ENCODE results near the gene TUBB1. TPM values are rescaled to one million over a fixed set of nuclear protein-coding genes. Genes with fewer than 3 reads are reported as not detected.

The TUBB1 gene
- 0.36 TPM for polyA plus RNA-seq (2012; ENCODE audit: insufficient read depth, insufficient read length, low read depth)

DNA sequence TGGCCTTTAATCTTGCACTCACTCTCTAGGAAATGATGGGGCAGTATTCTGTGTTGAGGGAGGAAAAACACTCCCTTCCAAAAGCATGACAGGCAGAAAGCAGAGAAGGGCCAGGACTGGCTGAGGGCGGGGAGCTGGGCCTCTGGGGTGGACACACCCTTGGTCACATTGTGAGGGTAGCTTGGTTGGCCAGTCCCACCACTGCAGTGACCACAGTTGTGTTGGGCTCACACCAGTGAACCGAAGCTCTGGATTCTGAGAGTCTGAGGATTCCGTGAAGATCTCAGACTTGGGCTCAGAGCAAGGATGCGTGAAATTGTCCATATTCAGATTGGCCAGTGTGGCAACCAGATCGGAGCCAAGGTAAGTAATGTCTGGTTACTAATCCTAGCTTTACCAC, at the start of gene TUBB1:
Gene TUBB1, plus strand, starts transcription at position 213 of the 400 bp plus-strand sequence. Its CDS starts 94 bp downstream, at position 307.
- no peak for DNase-seq
- H3K4me3 ChIP-seq (ENCODE audit: low read depth, low read length): no peak within 1 kb of the TSS
- TF ChIP-seq, protein P1, sequence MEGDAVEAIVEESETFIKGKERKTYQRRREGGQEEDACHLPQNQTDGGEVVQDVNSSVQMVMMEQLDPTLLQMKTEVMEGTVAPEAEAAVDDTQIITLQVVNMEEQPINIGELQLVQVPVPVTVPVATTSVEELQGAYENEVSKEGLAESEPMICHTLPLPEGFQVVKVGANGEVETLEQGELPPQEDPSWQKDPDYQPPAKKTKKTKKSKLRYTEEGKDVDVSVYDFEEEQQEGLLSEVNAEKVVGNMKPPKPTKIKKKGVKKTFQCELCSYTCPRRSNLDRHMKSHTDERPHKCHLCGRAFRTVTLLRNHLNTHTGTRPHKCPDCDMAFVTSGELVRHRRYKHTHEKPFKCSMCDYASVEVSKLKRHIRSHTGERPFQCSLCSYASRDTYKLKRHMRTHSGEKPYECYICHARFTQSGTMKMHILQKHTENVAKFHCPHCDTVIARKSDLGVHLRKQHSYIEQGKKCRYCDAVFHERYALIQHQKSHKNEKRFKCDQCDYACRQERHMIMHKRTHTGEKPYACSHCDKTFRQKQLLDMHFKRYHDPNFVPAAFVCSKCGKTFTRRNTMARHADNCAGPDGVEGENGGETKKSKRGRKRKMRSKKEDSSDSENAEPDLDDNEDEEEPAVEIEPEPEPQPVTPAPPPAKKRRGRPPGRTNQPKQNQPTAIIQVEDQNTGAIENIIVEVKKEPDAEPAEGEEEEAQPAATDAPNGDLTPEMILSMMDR (IDR thresholded peaks at IDR 0.05; ENCODE audit: low read depth, low read length): no peak
- H3K4me1 ChIP-seq: peaks cover 12% of the 10 kb centered on the region
- no peaks in the 10 kb centered on the region for H3K9me3 ChIP-seq
- H3K27me3 ChIP-seq: no peaks in the 10 kb centered on the region
- peaks cover 13% of the 10 kb centered on the region for H3K36me3 ChIP-seq

GRCh38 chr20:58969439-58969838, 49.8 kb upstream of the TUBB1 start:
- no peak for DNase-seq
- no peaks in the 10 kb centered on the region for H3K36me3 ChIP-seq
- TF ChIP-seq, protein P1 (IDR thresholded peaks at IDR 0.05; ENCODE audit: low read depth, low read length): no peak
- no peaks in the 10 kb centered on the region for H3K4me1 ChIP-seq
- H3K27me3 ChIP-seq: no peaks in the 10 kb centered on the region
- H3K4me3 ChIP-seq (ENCODE audit: low read depth, low read length): no peak overlapping the region
- no peaks in the 10 kb centered on the region for H3K9me3 ChIP-seq

- Histone ChIP-seq H3K4me3 (ENCODE audit: low read depth, low read length) (no peak overlapping the region), H3K27me3 (no peaks in the 10 kb centered on the region), H3K4me1 (no peaks in the 10 kb centered on the region), H3K36me3 (no peaks in the 10 kb centered on the region), H3K9me3 (no peaks in the 10 kb centered on the region)
- no peak for DNase-seq
- TF ChIP-seq, protein P1 (IDR thresholded peaks at IDR 0.05; ENCODE audit: low read depth, low read length): no peak
Measured at GRCh38 chr20:58970146-58970545, 49.1 kb upstream of the TUBB1 start.

GRCh38 chr20:58971429-58971828, 47.8 kb upstream of the TUBB1 start:
- Histone ChIP-seq H3K9me3 (no peaks in the 10 kb centered on the region), H3K27me3 (no peaks in the 10 kb centered on the region), H3K36me3 (no peaks in the 10 kb centered on the region), H3K4me3 (ENCODE audit: low read depth, low read length) (no peak overlapping the region), H3K4me1 (no peaks in the 10 kb centered on the region)
- DNase-seq: no peak
- TF ChIP-seq, protein P1 (IDR thresholded peaks at IDR 0.05; ENCODE audit: low read depth, low read length): no peak

- H3K9me3 ChIP-seq: no peaks in the 10 kb centered on the region
- TF ChIP-seq, protein P1 (IDR thresholded peaks at IDR 0.05; ENCODE audit: low read depth, low read length): no peak
- H3K4me3 ChIP-seq (ENCODE audit: low read depth, low read length): no peak overlapping the region
- H3K4me1 ChIP-seq: no peaks in the 10 kb centered on the region
- DNase-seq: no peak
- no peaks in the 10 kb centered on the region for H3K36me3 ChIP-seq
- H3K27me3 ChIP-seq: no peaks in the 10 kb centered on the region
Measured at GRCh38 chr20:58973179-58973578, 46.0 kb upstream of the TUBB1 start.

DNA sequence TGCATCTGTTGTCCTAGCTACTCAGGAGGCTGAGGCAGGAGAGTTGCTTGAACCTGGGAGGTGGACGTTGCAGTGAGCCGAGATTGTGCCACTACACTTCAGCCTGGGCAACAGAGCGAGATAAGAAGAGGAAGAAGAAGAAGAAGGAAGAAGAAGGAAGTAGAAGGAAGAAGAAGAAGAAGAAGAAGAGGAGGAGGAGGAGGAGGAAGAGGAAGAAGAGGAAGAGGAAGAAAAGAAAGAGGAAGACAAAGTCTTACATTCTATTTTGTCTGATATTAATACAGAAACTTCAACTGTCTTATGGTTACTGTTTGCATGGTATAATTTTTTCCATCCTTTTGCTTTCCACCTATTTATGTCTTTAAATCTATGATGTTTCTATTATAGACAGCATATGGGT, 45.4 kb upstream of the TUBB1 start:
- H3K4me3 ChIP-seq (ENCODE audit: low read depth, low read length): no peak overlapping the region
- no peaks in the 10 kb centered on the region for H3K9me3 ChIP-seq
- no peaks in the 10 kb centered on the region for H3K36me3 ChIP-seq
- TF ChIP-seq, protein P1 (IDR thresholded peaks at IDR 0.05; ENCODE audit: low read depth, low read length): no peak
- no peaks in the 10 kb centered on the region for H3K27me3 ChIP-seq
- H3K4me1 ChIP-seq: no peaks in the 10 kb centered on the region
- DNase-seq: no peak

Measured in BE2C (cell line).